K562 (cell line): ENCODE measurements around the gene ARL16. TPM values are rescaled to one million over a fixed set of nuclear protein-coding genes. Genes with fewer than 3 reads are reported as not detected.
A peak's percentile ranks its signal among the peaks of the same experiment; 100 is the strongest.

Experiments used
- ATAC-seq: fragments of 200-7000 bp; cut with Tn5 transposase; 3 replicates; pipeline ENCODE4 v1.9.1; 2020; ENCODE audit warnings: moderate library complexity
- BruUV-seq: library from RNA; stranded (reverse); fragments of 400-500 nt; replicated peaks from 2 replicates; lab custom pipeline; 2021; lab: Mats Ljungman, UMichigan
- CTCF ChIA-PET: fragments of 300-600 bp; formaldehyde crosslinking; extraction: SDS; loops from one replicate; lab custom pipeline; 2021; ENCODE audit warnings: low intra/inter-chr PET ratio; lab: Yijun Ruan, JAX
- POLR2A ChIA-PET: fragments of 300-600, 350-650 bp; sonication (Branson Sonifier 250); formaldehyde crosslinking; extraction: SDS; loops from one replicate; lab custom pipeline; 2021; ENCODE audit warnings: antibody characterized with exemption, inconsistent platforms; lab: Yijun Ruan, JAX
- DNase-seq, 4 experiments: peaks; one replicate each; pipeline versions ENCODE4 v3.0.0 to v3.0.0-alpha.2; 2011 to 2018; ENCODE audit warnings: low spot score in 3 of 4, mixed read lengths in 3 of 4; ENCODE audit errors: extremely low read depth in 1 of 4
- FAIRE-seq: peaks from 2 replicates; lab custom pipeline; 2011; peaks lifted over from hg19 to GRCh38; lab: Jason Lieb, UNC
- H2AFZ ChIP-seq: 2 replicates; pipeline ENCODE4 v1.6.0; 2011; ENCODE audit warnings: low read depth, low read length, control low read depth, inconsistent platforms
- H3K27ac ChIP-seq: fragments of 200-600 bp; 3 replicates; pipeline ENCODE4 v1.8.0; 2011; ENCODE audit warnings: low read depth, mild to moderate bottlenecking, control low read depth, inconsistent platforms, low read length, moderate library complexity, mixed read lengths; ENCODE audit errors: extremely low read depth
- H3K27me3 ChIP-seq, 2 experiments: fragments of 300-600 bp in 1 of 2; 2 replicates in 1 of 2; 3 replicates in 1 of 2; pipeline versions ENCODE4 v1.6.0 to v1.8.0; 2011; ENCODE audit warnings: inconsistent platforms in 2 of 2, low read length in 2 of 2, mild to moderate bottlenecking in 1 of 2, mixed read lengths in 1 of 2, moderate library complexity in 1 of 2; ENCODE audit not compliant: control insufficient read depth in 2 of 2, insufficient read depth in 2 of 2
- H3K36me3 ChIP-seq: fragments of 300-600 bp; 3 replicates; pipeline ENCODE4 v1.8.0; 2011; ENCODE audit warnings: mild to moderate bottlenecking, low read length, inconsistent platforms; ENCODE audit not compliant: control insufficient read depth, insufficient read depth
- H3K4me1 ChIP-seq, 2 experiments: fragments of 200-600 bp in 1 of 2; replicated peaks in 1 of 2; 2 replicates in 1 of 2; 3 replicates in 1 of 2; pipeline versions ENCODE4 v1.5.1 to v1.8.0; 2011; ENCODE audit warnings: inconsistent platforms in 2 of 2, low read length in 2 of 2, mild to moderate bottlenecking in 1 of 2, mixed read lengths in 1 of 2, moderate library complexity in 1 of 2; ENCODE audit not compliant: control insufficient read depth in 2 of 2, insufficient read depth in 2 of 2
- H3K4me2 ChIP-seq: 2 replicates; pipeline ENCODE4 v1.6.1; 2011; ENCODE audit warnings: low read length, control low read depth, inconsistent platforms, mixed read lengths; ENCODE audit not compliant: insufficient read depth
- H3K4me3 ChIP-seq: fragments of 200-600 bp; sonication (generic), shearing (Covaris generic); 2 replicates; pipeline ENCODE4 v1.5.1; 2016; ENCODE audit warnings: control low read depth, inconsistent platforms
- H3K79me2 ChIP-seq: fragments of 200-600 bp; 3 replicates; pipeline ENCODE4 v1.8.0; 2011; ENCODE audit warnings: low read length, inconsistent platforms; ENCODE audit not compliant: control insufficient read depth, insufficient read depth
- H3K9ac ChIP-seq, 2 experiments: 2 replicates each; pipeline versions ENCODE4 v1.6.0 to v1.6.1; 2011; ENCODE audit warnings: low read depth in 2 of 2, low read length in 2 of 2, control low read depth in 1 of 2, inconsistent platforms in 1 of 2, mild to moderate bottlenecking in 1 of 2, mixed read lengths in 1 of 2; ENCODE audit not compliant: insufficient read depth in 1 of 2
- H3K9me1 ChIP-seq: one replicate; pipeline ENCODE4 v1.6.0; 2011; ENCODE audit warnings: inconsistent platforms, mild to moderate bottlenecking, low read length, moderate library complexity; ENCODE audit not compliant: control insufficient read depth, insufficient read depth
- H3K9me3 ChIP-seq: replicated peaks from 2 replicates; pipeline ENCODE4 v1.5.1; 2011; ENCODE audit warnings: low read depth, low read length, inconsistent platforms; ENCODE audit not compliant: control insufficient read depth, insufficient read depth
- H4K20me1 ChIP-seq: replicated peaks from 2 replicates; pipeline ENCODE4 v1.6.1; 2011; ENCODE audit warnings: low read length, inconsistent platforms, mixed read lengths; ENCODE audit not compliant: control insufficient read depth, insufficient read depth
- BRF1 ChIP-seq: IDR thresholded peaks from 3 replicates; pipeline ENCODE4 v1.6.1; 2011; ENCODE audit warnings: borderline replicate concordance, mild to moderate bottlenecking; ENCODE audit not compliant: insufficient read length; ENCODE audit errors: extremely low read depth
- EWSR1 ChIP-seq: fragments of 450-650 bp; IDR thresholded peaks from 2 replicates; pipeline ENCODE4 v1.6.1; 2018; ENCODE audit warnings: borderline replicate concordance, mild to moderate bottlenecking, low read depth, moderate library complexity; ENCODE audit not compliant: partially characterized antibody
- KHSRP ChIP-seq: fragments of 450-650 bp; IDR thresholded peaks from 2 replicates; pipeline ENCODE4 v1.6.1; 2017
- LCOR ChIP-seq: sonication (generic); formaldehyde crosslinking; IDR thresholded peaks from 2 replicates; pipeline ENCODE4 v1.8.0; 2022; ENCODE audit warnings: mild to moderate bottlenecking, missing genetic modification reagents
- MCM7 ChIP-seq, 2 experiments: fragments of 450-650 bp; IDR thresholded peaks; 2 replicates each; pipeline ENCODE4 v1.6.1; 2016 to 2018
- MECOM ChIP-seq: fragments of 250-450 bp; sonication (Bioruptor Pico); IDR thresholded peaks from 2 replicates; pipeline ENCODE4 v1.8.0; 2022; ENCODE audit warnings: inconsistent platforms
- MED1 ChIP-seq: sonication (generic); formaldehyde crosslinking; IDR thresholded peaks from 2 replicates; pipeline ENCODE4 v1.8.1; 2023; ENCODE audit warnings: missing genetic modification reagents, borderline replicate concordance
- SPI1 ChIP-seq: IDR thresholded peaks from 2 replicates; pipeline ENCODE4 v1.6.1; 2011; ENCODE audit warnings: low read depth, low read length, control low read depth, borderline replicate concordance
- ZNF253 ChIP-seq: fragments of 250-450 bp; sonication (Bioruptor Pico); conservative IDR thresholded peaks from 2 replicates; pipeline ENCODE4 v1.6.1; 2021; ENCODE audit warnings: mild to moderate bottlenecking
- ZNF57 ChIP-seq: fragments of 450-650 bp; formaldehyde crosslinking; IDR thresholded peaks from 2 replicates; pipeline ENCODE4 v1.4.0; 2020; ENCODE audit warnings: mild to moderate bottlenecking, moderate library complexity
- ZNF717 ChIP-seq: fragments of 250-450 bp; sonication (Bioruptor Pico); IDR thresholded peaks from 2 replicates; pipeline ENCODE4 v1.5.0; 2021
- WGBS: fragments of 100-300 bp; shearing (Covaris generic); methylation state at CpG from one replicate; pipeline ENCODE4 v1.1.6; 2016; ENCODE audit warnings: low coverage, mixed read lengths; ENCODE audit not compliant: insufficient coverage; ENCODE audit errors: missing lambda C conversion rate; 5-methylcytosine and 5-hydroxymethylcytosine counted together
- in situ Hi-C: fragments of 300-500 bp; cut with MboI; formaldehyde crosslinking; loops from 4 replicates; pipeline ENCODE4 v1.15.0; 2018; ENCODE audit warnings: inconsistent platforms, mixed read lengths
- intact Hi-C: fragments of 100-400 bp; cut with micrococcal nuclease; formaldehyde crosslinking; loops from 2 replicates; pipeline ENCODE4 v1.14.2; 2022
- polyA plus RNA-seq, 8 experiments: library from polyadenylated mRNA; depleted of rRNA in 4 of 8; stranded (reverse) in 5 of 8; unstranded in 3 of 8; fragments of >200 nt; fragmentation: Nextera tagmentation in 2 of 8; fragmentation: Illumina TruSeq in 1 of 8; extraction: Ambion mirVana in 2 of 8; extraction: Trizol in 1 of 8; gene quantifications; 2 replicates each; pipeline versions ENCODE4 v1.2.1 to v1.2.3, GENCODE V29; 2011 to 2014; ENCODE audit warnings: inconsistent platforms in 1 of 8, missing spikeins in 1 of 8
- total RNA-seq, 7 experiments: library from RNA; depleted of rRNA in 6 of 7; stranded (reverse); fragments of >200 nt in 6 of 7; fragmentation: Illumina TruSeq in 2 of 7; extraction: Trizol in 2 of 7; gene quantifications; 2 replicates each; pipeline versions ENCODE4 v1.2.1 to v1.2.3, GENCODE V29; 2011 to 2021; ENCODE audit warnings: low replicate concordance in 1 of 7
- TF ChIP-seq, protein P1 (sequence below): fragments of 450-650 bp; IDR thresholded peaks from 2 replicates; pipeline ENCODE4 v1.7.0; 2016; ENCODE audit warnings: borderline replicate concordance
- TF ChIP-seq, protein P2 (sequence below), 2 experiments: fragments of 200-800 bp in 1 of 2; sonication (Bioruptor generic) in 1 of 2; sonication (generic) in 1 of 2; formaldehyde crosslinking in 1 of 2; IDR thresholded peaks in 1 of 2; conservative IDR thresholded peaks in 1 of 2; 2 replicates each; pipeline versions ENCODE4 v1.5.0 to v1.6.1; 2016 to 2020; ENCODE audit warnings: missing compliant biosample characterization in 1 of 2, missing genetic modification characterization in 1 of 2, missing genetic modification reagents in 1 of 2
- TF ChIP-seq, protein P3 (sequence below): fragments of 450-650 bp; formaldehyde crosslinking; IDR thresholded peaks from 2 replicates; pipeline ENCODE4 v1.4.0; 2020; ENCODE audit warnings: mild to moderate bottlenecking, mixed read lengths

Gene ARL16
- total and polyA plus RNA-seq, 9 of the 15 experiments (the other 6 are each of a cell fraction or from before 2014, with no cell fraction given): 5.4 to 32.4 (median 22.6) TPM

DNA sequence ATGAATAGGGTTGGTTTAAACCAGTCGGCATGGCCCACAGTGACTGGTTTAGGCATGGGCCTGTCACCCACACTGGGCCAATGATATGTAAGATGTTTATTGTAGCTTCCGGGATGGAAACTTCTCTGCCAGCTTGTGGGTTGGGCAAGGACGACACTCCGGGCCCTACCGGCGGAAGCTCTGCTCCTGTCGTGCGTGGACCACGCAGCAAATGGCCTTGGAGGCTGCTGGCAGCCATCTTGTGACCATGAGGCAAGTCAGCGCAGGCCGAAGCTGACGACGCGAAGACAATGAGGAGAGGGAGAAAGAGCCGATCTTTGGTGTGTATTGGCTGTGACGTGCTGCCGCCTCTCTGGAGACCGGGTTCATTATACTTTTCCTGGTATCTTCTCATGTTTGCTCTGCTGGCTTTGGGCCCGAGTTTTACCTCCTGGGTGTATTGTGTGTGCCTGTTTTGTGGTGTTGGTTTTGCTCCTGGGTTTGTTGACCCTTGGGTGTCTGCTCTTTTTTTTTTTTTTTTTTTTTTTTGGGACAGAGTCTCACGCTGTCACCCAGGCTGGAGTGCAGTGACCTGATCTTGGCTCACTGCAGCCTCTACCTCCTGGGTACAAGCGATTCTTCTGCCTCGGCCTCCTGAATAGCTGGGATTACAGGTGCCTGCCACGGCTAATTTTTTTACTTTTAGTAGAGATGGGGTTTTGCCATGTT is 43.9 kb upstream of the ARL16 start (continued):
- TF ChIP-seq ZNF253 (CRISPR knock-in tag) (no peak), MCM7 (IDR thresholded peaks at IDR 0.05) (no peak), SPI1 (no peak)
- TF ChIP-seq, protein P1, sequence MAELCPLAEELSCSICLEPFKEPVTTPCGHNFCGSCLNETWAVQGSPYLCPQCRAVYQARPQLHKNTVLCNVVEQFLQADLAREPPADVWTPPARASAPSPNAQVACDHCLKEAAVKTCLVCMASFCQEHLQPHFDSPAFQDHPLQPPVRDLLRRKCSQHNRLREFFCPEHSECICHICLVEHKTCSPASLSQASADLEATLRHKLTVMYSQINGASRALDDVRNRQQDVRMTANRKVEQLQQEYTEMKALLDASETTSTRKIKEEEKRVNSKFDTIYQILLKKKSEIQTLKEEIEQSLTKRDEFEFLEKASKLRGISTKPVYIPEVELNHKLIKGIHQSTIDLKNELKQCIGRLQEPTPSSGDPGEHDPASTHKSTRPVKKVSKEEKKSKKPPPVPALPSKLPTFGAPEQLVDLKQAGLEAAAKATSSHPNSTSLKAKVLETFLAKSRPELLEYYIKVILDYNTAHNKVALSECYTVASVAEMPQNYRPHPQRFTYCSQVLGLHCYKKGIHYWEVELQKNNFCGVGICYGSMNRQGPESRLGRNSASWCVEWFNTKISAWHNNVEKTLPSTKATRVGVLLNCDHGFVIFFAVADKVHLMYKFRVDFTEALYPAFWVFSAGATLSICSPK: no peak

DNA sequence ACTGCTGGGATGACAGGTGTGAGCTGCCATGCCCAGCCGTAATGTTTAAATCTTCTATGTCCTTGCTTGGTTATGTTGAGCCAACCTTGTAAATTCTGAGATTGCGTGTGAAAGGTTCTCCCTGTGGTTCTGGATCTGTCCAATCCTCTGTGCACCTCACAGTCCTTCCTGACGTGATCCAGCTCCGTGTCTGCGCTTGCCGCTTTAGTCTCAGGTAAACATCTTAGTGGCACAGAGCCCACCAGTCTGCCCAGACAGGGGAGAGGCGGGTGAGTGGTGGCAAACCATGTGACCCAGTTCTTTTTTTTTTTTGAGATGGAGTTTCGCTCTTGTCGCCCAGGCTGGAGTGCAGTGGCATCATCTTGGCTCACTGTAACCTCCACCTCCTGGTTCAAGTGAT is 42.4 kb upstream of the ARL16 start:
- 72% methylated on average over 9 of the region's 9 CpGs for WGBS
- in situ Hi-C loops (no loop called here), intact Hi-C loops (no loop called here)
- Histone ChIP-seq H3K36me3 (no peaks in the 10 kb centered on the region; the same call in 2 of the 3 replicates), H3K27ac (no peak overlapping the region), H3K4me2 (no peak overlapping the region), H3K9me1 (no peaks in the 10 kb centered on the region), H3K4me3 (no peak overlapping the region), H3K9me3 (no peaks in the 10 kb centered on the region), H3K4me1 (peaks cover 19 to 51% of the 10 kb centered on the region in 2 experiments), H3K79me2 (no peaks in the 10 kb centered on the region), H2AFZ (no peak overlapping the region), H3K9ac (peak overlapping the region in 1 of 2 experiments; percentile 47; a peak in 1 of 4 replicates), H4K20me1 (no peaks in the 10 kb centered on the region; the same call in 1 of the 2 replicates), H3K27me3 (no peaks in the 10 kb centered on the region)
- DNase-seq (no peak), ATAC-seq (no peak), FAIRE-seq (no peak)
- ChIA-PET POLR2A (interaction anchor here (0.7 to 5.4 kb wide), 4 partner anchors 13 to 19 kb away, joined by 3 to 59 read pairs (median 4); partner anchors contain the start of gene SLC25A10), CTCF (interaction anchor here (0.6 kb wide), 1 partner anchor 716 kb away, joined by 3 read pairs; no protein-coding TSS in a partner anchor)
- BruUV-seq: no TSS peak
- TF ChIP-seq MECOM (CRISPR knock-in tag) (no peak), BRF1 (no peak), ZNF717 (CRISPR knock-in tag) (no peak), LCOR (CRISPR knock-in tag) (no peak), ZNF57 (CRISPR knock-in tag) (no peak), KHSRP (no peak), MED1 (CRISPR knock-in tag) (no peak), EWSR1 (no peak)
- TF ChIP-seq, protein P2, sequence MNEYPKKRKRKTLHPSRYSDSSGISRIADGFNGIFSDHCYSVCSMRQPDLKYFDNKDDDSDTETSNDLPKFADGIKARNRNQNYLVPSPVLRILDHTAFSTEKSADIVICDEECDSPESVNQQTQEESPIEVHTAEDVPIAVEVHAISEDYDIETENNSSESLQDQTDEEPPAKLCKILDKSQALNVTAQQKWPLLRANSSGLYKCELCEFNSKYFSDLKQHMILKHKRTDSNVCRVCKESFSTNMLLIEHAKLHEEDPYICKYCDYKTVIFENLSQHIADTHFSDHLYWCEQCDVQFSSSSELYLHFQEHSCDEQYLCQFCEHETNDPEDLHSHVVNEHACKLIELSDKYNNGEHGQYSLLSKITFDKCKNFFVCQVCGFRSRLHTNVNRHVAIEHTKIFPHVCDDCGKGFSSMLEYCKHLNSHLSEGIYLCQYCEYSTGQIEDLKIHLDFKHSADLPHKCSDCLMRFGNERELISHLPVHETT (CRISPR knock-in tag; conservative IDR thresholded peaks at IDR 0.05 in 1 of 2, IDR thresholded peaks at IDR 0.05 in 1 of 2): no peak
- TF ChIP-seq, protein P3, sequence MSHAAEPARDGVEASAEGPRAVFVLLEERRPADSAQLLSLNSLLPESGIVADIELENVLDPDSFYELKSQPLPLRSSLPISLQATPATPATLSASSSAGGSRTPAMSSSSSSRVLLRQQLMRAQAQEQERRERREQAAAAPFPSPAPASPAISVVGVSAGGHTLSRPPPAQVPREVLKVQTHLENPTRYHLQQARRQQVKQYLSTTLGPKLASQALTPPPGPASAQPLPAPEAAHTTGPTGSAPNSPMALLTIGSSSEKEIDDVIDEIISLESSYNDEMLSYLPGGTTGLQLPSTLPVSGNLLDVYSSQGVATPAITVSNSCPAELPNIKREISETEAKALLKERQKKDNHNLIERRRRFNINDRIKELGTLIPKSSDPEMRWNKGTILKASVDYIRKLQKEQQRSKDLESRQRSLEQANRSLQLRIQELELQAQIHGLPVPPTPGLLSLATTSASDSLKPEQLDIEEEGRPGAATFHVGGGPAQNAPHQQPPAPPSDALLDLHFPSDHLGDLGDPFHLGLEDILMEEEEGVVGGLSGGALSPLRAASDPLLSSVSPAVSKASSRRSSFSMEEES (CRISPR knock-in tag): no peak
